Smooth muscle cell (in vitro differentiated cells): ENCODE measurements around the gene PLVAP. TPM values are rescaled to one million over a fixed set of nuclear protein-coding genes. Genes with fewer than 3 reads are reported as not detected.

Experiments used
- DNase-seq: peaks from one replicate; lab custom pipeline; 2025; ENCODE audit not compliant: unreplicated experiment; lab: John Stamatoyannopoulos, UW
- H2AFZ ChIP-seq: fragments of 200-600 bp; sonication (generic); 2 replicates; pipeline ENCODE4 v1.6.0; 2016; ENCODE audit warnings: antibody characterized with exemption, low read depth, mild to moderate bottlenecking
- H3F3A ChIP-seq: fragments of 200-600 bp; sonication (generic); 2 replicates; pipeline ENCODE4 v1.6.0; 2017; ENCODE audit warnings: antibody characterized with exemption, low read depth
- H3K27ac ChIP-seq: fragments of 200-600 bp; sonication (generic); 2 replicates; pipeline ENCODE4 v1.5.1; 2016; ENCODE audit warnings: low read depth, mild to moderate bottlenecking
- H3K27me3 ChIP-seq: fragments of 200-600 bp; sonication (generic); 2 replicates; pipeline ENCODE4 v1.6.1; 2016; ENCODE audit warnings: low read depth, mild to moderate bottlenecking
- H3K36me3 ChIP-seq: fragments of 200-600 bp; sonication (generic); 2 replicates; pipeline ENCODE4 v1.5.1; 2016; ENCODE audit warnings: low read depth
- H3K4me1 ChIP-seq: fragments of 200-600 bp; sonication (generic); 2 replicates; pipeline ENCODE4 v1.5.1; 2016; ENCODE audit warnings: low read depth
- H3K4me2 ChIP-seq: fragments of 200-600 bp; sonication (generic); 2 replicates; pipeline ENCODE4 v1.6.0; 2016; ENCODE audit warnings: mild to moderate bottlenecking
- H3K4me3 ChIP-seq: fragments of 200-600 bp; sonication (generic); 2 replicates; pipeline ENCODE4 v1.5.1; 2016; ENCODE audit warnings: mild to moderate bottlenecking
- H3K79me2 ChIP-seq: fragments of 200-600 bp; sonication (generic); 2 replicates; pipeline ENCODE4 v1.6.0; 2016; ENCODE audit warnings: low read depth, mild to moderate bottlenecking
- H3K9ac ChIP-seq: fragments of 200-600 bp; sonication (generic); 2 replicates; pipeline ENCODE4 v1.6.0; 2016; ENCODE audit warnings: low read depth
- H3K9me3 ChIP-seq: fragments of 200-600 bp; sonication (generic); replicated peaks from 2 replicates; pipeline ENCODE4 v1.5.1; 2016; ENCODE audit warnings: low read depth
- H4K20me1 ChIP-seq: fragments of 200-600 bp; sonication (generic); 2 replicates; pipeline ENCODE4 v1.6.0; 2016; ENCODE audit warnings: low read depth
- WGBS: methylation state at CpG from one replicate; pipeline ENCODE4 v1.1.7; 2016; ENCODE audit warnings: low lambda C conversion rate; 5-methylcytosine and 5-hydroxymethylcytosine counted together
- polyA plus RNA-seq: library from polyadenylated mRNA; unstranded; fragments of >200 nt; fragmentation: Nextera tagmentation; extraction: Ambion mirVana; gene quantifications from 2 replicates; pipeline ENCODE4 v1.2.1, GENCODE V29; 2016
- total RNA-seq: library from RNA; depleted of rRNA; stranded (reverse); fragments of >200 nt; gene quantifications from 2 replicates; pipeline ENCODE4 v1.2.3, GENCODE V29; 2014
- TF ChIP-seq, protein P1 (sequence below): fragments of 200-600 bp; sonication (generic); IDR thresholded peaks from 2 replicates; pipeline ENCODE4 v1.5.1; 2017; ENCODE audit warnings: borderline replicate concordance, mild to moderate bottlenecking, antibody characterized with exemption; ENCODE audit not compliant: insufficient read depth, poor library complexity, severe bottlenecking

PLVAP gene
- total and polyA plus RNA-seq, 2 experiments from 2014 or later, result not detected

DNA sequence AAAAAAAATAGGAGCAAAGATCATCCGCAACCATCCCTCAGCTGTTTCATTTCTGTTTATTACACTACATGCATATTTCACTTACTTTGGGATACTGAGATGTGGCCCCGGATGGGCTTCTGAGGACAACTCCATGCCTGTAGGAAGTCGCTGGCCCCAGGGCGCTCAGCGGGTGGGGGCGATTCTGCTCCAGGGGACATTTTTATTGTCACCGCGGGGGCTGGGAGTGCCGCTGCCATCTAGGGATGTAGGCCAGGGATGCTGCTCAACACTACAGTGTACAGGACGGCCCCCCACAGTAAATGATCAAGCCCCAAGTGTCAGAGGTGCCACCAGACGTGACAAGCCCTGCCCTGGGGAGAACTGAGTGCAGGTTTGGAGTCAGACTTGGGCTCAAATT, 34.7 kb upstream of the PLVAP start:
- no peak overlapping the region for H3K4me3 ChIP-seq
- H4K20me1 ChIP-seq, result no peaks in the 10 kb centered on the region
- no peaks in the 10 kb centered on the region for H3K79me2 ChIP-seq
- no peaks in the 10 kb centered on the region for H3K9me3 ChIP-seq
- no peaks in the 10 kb centered on the region for H3K27me3 ChIP-seq
- H3K4me2 ChIP-seq, result no peak overlapping the region
- H3K9ac ChIP-seq, result no peak overlapping the region
- H3K27ac ChIP-seq, result no peak overlapping the region
- H2AFZ ChIP-seq, result no peak overlapping the region
- TF ChIP-seq, protein P1, sequence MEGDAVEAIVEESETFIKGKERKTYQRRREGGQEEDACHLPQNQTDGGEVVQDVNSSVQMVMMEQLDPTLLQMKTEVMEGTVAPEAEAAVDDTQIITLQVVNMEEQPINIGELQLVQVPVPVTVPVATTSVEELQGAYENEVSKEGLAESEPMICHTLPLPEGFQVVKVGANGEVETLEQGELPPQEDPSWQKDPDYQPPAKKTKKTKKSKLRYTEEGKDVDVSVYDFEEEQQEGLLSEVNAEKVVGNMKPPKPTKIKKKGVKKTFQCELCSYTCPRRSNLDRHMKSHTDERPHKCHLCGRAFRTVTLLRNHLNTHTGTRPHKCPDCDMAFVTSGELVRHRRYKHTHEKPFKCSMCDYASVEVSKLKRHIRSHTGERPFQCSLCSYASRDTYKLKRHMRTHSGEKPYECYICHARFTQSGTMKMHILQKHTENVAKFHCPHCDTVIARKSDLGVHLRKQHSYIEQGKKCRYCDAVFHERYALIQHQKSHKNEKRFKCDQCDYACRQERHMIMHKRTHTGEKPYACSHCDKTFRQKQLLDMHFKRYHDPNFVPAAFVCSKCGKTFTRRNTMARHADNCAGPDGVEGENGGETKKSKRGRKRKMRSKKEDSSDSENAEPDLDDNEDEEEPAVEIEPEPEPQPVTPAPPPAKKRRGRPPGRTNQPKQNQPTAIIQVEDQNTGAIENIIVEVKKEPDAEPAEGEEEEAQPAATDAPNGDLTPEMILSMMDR, result no peak
- no peaks in the 10 kb centered on the region for H3K36me3 ChIP-seq
- DNase-seq, result no peak
- peaks cover 5% of the 10 kb centered on the region for H3F3A ChIP-seq
- 75% methylated on average over 11 of the region's 11 CpGs for WGBS
- H3K4me1 ChIP-seq, result peaks cover 17% of the 10 kb centered on the region

GRCh38 chr19:17409990-17410389, 32.8 kb upstream of the PLVAP start:
- Histone ChIP-seq H4K20me1 (no peaks in the 10 kb centered on the region), H3K27me3 (no peaks in the 10 kb centered on the region), H3F3A (peaks cover 5% of the 10 kb centered on the region), H3K4me3 (no peak overlapping the region), H3K4me2 (no peak overlapping the region), H3K79me2 (no peaks in the 10 kb centered on the region), H3K9ac (no peak overlapping the region), H3K27ac (no peak overlapping the region), H2AFZ (no peak overlapping the region), H3K4me1 (peaks cover 18% of the 10 kb centered on the region), H3K36me3 (no peaks in the 10 kb centered on the region), H3K9me3 (no peaks in the 10 kb centered on the region)
- no peak for DNase-seq
- WGBS, result 98% methylated on average over 9 of the region's 9 CpGs
- TF ChIP-seq, protein P1, result no peak

- H3K4me3 ChIP-seq, result no peak overlapping the region
Observed at GRCh38 chr19:17406887-17407196, 29.7 kb upstream of the PLVAP start.

More at GRCh38 chr19:17406887-17407196, 29.7 kb upstream of the PLVAP start:
- no peak overlapping the region for H3K4me2 ChIP-seq
- no peak for DNase-seq
- no peak overlapping the region for H2AFZ ChIP-seq
- WGBS, result 77% methylated on average over 2 of the region's 2 CpGs
- no peak overlapping the region for H3K27ac ChIP-seq
- no peak overlapping the region for H3K9ac ChIP-seq
- no peaks in the 10 kb centered on the region for H4K20me1 ChIP-seq
- no peaks in the 10 kb centered on the region for H3K79me2 ChIP-seq
- no peaks in the 10 kb centered on the region for H3F3A ChIP-seq
- peaks cover 15% of the 10 kb centered on the region for H3K4me1 ChIP-seq
- H3K9me3 ChIP-seq, result no peaks in the 10 kb centered on the region
- TF ChIP-seq, protein P1, result no peak
- no peaks in the 10 kb centered on the region for H3K36me3 ChIP-seq
- no peaks in the 10 kb centered on the region for H3K27me3 ChIP-seq
